OCI-LY7 (cell line): Measurements from ENCODE around the gene GDPD4.

Experiments
- EZH2phosphoT487 ChIP-seq: fragments of 200-600 bp; sonication (generic); IDR thresholded peaks from 2 replicates; pipeline ENCODE4 v1.6.1; 2018; ENCODE audit warnings: low read depth, borderline replicate concordance, mild to moderate bottlenecking, mixed run types, antibody characterized with exemption, low read length, moderate library complexity, mixed read lengths
- TF ChIP-seq, protein P1 (sequence below): fragments of 200-600 bp; sonication (generic); conservative IDR thresholded peaks from 2 replicates; pipeline ENCODE4 v1.5.1; 2014; ENCODE audit warnings: mild to moderate bottlenecking, antibody characterized with exemption, low read length, moderate library complexity, mixed read lengths

DNA sequence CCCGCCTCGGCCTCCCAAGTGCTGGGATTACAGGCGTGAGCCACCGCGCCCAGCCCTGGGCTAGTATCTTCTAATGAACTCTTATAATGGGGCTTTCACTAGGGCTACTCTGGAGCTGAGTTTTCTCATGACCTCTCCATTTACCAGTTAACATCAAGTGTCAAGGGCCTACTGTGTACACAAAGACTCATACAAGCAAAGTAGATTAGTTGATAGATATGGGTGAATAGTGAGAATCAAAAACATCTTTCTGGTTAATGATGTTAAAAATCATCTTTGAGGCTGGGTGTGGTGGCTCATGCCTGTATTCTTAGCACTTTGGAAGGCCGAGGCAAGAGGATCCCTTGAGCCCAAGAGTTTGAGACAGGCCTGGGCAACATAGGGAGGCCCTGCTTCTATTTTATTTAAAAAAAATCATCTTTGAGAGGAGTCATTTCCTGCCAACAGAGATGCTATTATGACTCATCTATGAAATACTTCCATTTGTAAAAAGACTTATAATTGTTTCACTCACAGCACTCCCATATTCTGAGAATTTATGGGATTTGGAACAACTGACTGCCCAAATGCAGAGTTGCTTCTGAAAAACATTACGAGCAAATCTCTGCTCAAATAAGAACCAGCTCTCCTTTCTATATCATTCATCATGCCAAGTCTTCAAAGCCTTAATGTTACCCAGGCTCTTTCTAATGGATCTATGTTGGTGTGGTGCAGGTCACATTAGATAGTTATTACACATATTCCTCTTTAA lies 57.0 kb downstream of the GDPD4 start:
- TF ChIP-seq, protein P1, sequence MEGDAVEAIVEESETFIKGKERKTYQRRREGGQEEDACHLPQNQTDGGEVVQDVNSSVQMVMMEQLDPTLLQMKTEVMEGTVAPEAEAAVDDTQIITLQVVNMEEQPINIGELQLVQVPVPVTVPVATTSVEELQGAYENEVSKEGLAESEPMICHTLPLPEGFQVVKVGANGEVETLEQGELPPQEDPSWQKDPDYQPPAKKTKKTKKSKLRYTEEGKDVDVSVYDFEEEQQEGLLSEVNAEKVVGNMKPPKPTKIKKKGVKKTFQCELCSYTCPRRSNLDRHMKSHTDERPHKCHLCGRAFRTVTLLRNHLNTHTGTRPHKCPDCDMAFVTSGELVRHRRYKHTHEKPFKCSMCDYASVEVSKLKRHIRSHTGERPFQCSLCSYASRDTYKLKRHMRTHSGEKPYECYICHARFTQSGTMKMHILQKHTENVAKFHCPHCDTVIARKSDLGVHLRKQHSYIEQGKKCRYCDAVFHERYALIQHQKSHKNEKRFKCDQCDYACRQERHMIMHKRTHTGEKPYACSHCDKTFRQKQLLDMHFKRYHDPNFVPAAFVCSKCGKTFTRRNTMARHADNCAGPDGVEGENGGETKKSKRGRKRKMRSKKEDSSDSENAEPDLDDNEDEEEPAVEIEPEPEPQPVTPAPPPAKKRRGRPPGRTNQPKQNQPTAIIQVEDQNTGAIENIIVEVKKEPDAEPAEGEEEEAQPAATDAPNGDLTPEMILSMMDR, result no peak
- no peak for TF ChIP-seq EZH2phosphoT487
